Tibial nerve (tissue), 3 donors: ENCODE data around the gene CA5A.

Experiments used
- POLR2A ChIP-seq, 2 donors: fragments of 450-650 bp; IDR thresholded peaks; one replicate each; pipeline ENCODE4 v1.6.1; 2017; ENCODE audit warnings: antibody characterized with exemption in 2 of 2, mild to moderate bottlenecking in 2 of 2, moderate library complexity in 2 of 2
- TF ChIP-seq, protein P1 (sequence below), 5 experiments: fragments of 200-600 bp in 3 of 5; fragments of 450-650 bp in 2 of 5; sonication (generic) in 3 of 5; IDR thresholded peaks; one replicate each; pipeline ENCODE4 v1.5.1; 2016 to 2019; ENCODE audit warnings: antibody characterized with exemption in 5 of 5, mild to moderate bottlenecking in 3 of 5, moderate library complexity in 2 of 5

DNA sequence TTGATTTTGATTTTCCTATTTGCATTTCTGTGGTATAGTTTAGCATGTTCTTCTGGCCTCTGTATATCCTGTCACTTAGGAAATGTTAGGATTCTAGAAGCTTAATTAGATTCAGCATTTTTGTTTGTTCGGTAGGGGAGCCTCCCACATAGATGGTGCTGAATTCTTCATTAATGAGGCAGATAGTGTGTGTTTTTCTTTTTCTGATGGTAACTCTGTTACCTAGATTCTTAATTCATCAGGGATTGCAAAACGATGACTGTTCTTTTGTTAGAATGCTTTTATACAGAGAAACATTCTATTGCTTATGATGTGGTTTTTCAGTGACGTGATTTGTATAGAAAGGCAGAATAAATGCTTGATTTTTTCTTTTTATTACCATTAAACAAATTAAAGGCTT lies 33.9 kb upstream of the CA5A start:
- TF ChIP-seq, protein P1, sequence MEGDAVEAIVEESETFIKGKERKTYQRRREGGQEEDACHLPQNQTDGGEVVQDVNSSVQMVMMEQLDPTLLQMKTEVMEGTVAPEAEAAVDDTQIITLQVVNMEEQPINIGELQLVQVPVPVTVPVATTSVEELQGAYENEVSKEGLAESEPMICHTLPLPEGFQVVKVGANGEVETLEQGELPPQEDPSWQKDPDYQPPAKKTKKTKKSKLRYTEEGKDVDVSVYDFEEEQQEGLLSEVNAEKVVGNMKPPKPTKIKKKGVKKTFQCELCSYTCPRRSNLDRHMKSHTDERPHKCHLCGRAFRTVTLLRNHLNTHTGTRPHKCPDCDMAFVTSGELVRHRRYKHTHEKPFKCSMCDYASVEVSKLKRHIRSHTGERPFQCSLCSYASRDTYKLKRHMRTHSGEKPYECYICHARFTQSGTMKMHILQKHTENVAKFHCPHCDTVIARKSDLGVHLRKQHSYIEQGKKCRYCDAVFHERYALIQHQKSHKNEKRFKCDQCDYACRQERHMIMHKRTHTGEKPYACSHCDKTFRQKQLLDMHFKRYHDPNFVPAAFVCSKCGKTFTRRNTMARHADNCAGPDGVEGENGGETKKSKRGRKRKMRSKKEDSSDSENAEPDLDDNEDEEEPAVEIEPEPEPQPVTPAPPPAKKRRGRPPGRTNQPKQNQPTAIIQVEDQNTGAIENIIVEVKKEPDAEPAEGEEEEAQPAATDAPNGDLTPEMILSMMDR (IDR thresholded peaks at IDR 0.05) = no peak
- TF ChIP-seq POLR2A (IDR thresholded peaks at IDR 0.05) = no peak
